SK-N-SH treated with all-trans-retinoic acid at 6 μM for 48 hours (cell line): ENCODE results near the gene NKAIN4.

ENCODE experiments used
- BACH2 ChIP-seq: fragments of 250-450 bp; sonication (Bioruptor Pico); IDR thresholded peaks from 2 replicates; pipeline ENCODE4 v1.9.0; 2021; ENCODE audit warnings: mild to moderate bottlenecking, borderline replicate concordance
- CREB5 ChIP-seq: fragments of 250-450 bp; sonication (Bioruptor Pico); IDR thresholded peaks from 2 replicates; pipeline ENCODE4 v1.5.1; 2020; ENCODE audit warnings: low read depth, mild to moderate bottlenecking, moderate library complexity
- CSDC2 ChIP-seq: fragments of 250-450 bp; sonication (Bioruptor Pico); IDR thresholded peaks from 2 replicates; pipeline ENCODE4 v1.5.0; 2020; ENCODE audit warnings: mild to moderate bottlenecking, moderate library complexity
- CSRNP3 ChIP-seq: fragments of 250-450 bp; sonication (Bioruptor Pico); IDR thresholded peaks from 2 replicates; pipeline ENCODE4 v1.5.1; 2021; ENCODE audit warnings: mild to moderate bottlenecking, moderate library complexity
- GLIS3 ChIP-seq: fragments of 250-450 bp; sonication (Bioruptor Pico); IDR thresholded peaks from 2 replicates; pipeline ENCODE4 v1.5.0; 2020; ENCODE audit warnings: mild to moderate bottlenecking, moderate library complexity
- PATZ1 ChIP-seq: fragments of 250-450 bp; sonication (Bioruptor Pico); IDR thresholded peaks from 2 replicates; pipeline ENCODE4 v1.8.0; 2020; ENCODE audit warnings: mild to moderate bottlenecking, moderate library complexity, borderline replicate concordance
- RARB ChIP-seq: fragments of 250-450 bp; sonication (Bioruptor Pico); IDR thresholded peaks from 2 replicates; pipeline ENCODE4 v1.8.0; 2021; ENCODE audit warnings: mild to moderate bottlenecking, moderate library complexity
- TOX ChIP-seq: fragments of 250-450 bp; sonication (Bioruptor Pico); IDR thresholded peaks from 2 replicates; pipeline ENCODE4 v1.8.0; 2021; ENCODE audit warnings: mild to moderate bottlenecking, moderate library complexity, borderline replicate concordance
- TSHZ2 ChIP-seq: fragments of 250-450 bp; sonication (Bioruptor Pico); IDR thresholded peaks from 2 replicates; pipeline ENCODE4 v1.5.0; 2020; ENCODE audit warnings: mild to moderate bottlenecking, moderate library complexity
- ZFP30 ChIP-seq: fragments of 450-650 bp; formaldehyde crosslinking; IDR thresholded peaks from 2 replicates; pipeline ENCODE4 v1.5.0; 2022; ENCODE audit warnings: mild to moderate bottlenecking, moderate library complexity
- ZNF565 ChIP-seq: fragments of 450-650 bp; formaldehyde crosslinking; conservative IDR thresholded peaks from 2 replicates; pipeline ENCODE4 v1.5.0; 2020; ENCODE audit warnings: low read depth, mild to moderate bottlenecking, moderate library complexity
- ZNF70 ChIP-seq: fragments of 450-650 bp; formaldehyde crosslinking; IDR thresholded peaks from 2 replicates; pipeline ENCODE4 v1.5.0; 2020; ENCODE audit warnings: mild to moderate bottlenecking, moderate library complexity
- ZNF8 ChIP-seq: fragments of 450-650 bp; formaldehyde crosslinking; IDR thresholded peaks from 2 replicates; pipeline ENCODE4 v1.5.0; 2020; ENCODE audit warnings: mild to moderate bottlenecking, moderate library complexity

- TF ChIP-seq CSDC2 (CRISPR knock-in tag) (no peak), CSRNP3 (no peak), ZNF565 (CRISPR knock-in tag) (no peak), PATZ1 (CRISPR knock-in tag) (no peak), GLIS3 (CRISPR knock-in tag) (no peak), RARB (CRISPR knock-in tag) (no peak), CREB5 (CRISPR knock-in tag) (no peak), TSHZ2 (CRISPR knock-in tag) (no peak), BACH2 (no peak), TOX (CRISPR knock-in tag) (no peak), ZNF70 (CRISPR knock-in tag) (no peak), ZFP30 (CRISPR knock-in tag) (no peak), ZNF8 (CRISPR knock-in tag) (no peak)
These were observed 21.6 kb upstream of the NKAIN4 start for GRCh38 chr20:63275825-63276224.
